Erythroblast (primary cell): ENCODE data around the gene MLLT10.

ENCODE experiments used
- DNase-seq, 2 experiments: peaks; one replicate each; lab custom pipeline; 2025; lab: John Stamatoyannopoulos, UW
- GATA1 ChIP-seq: IDR thresholded peaks from 2 replicates; pipeline ENCODE4 v1.6.1; 2011; ENCODE audit warnings: low read depth, mild to moderate bottlenecking, control low read depth, low read length, moderate library complexity
- POLR2A ChIP-seq: IDR thresholded peaks from 2 replicates; pipeline ENCODE4 v1.6.1; 2011; ENCODE audit warnings: mild to moderate bottlenecking, low read length

Gene MLLT10

GRCh38 chr10:21497177-21497807 lies 36.7 kb upstream of the MLLT10 start:
- TF ChIP-seq POLR2A = no peak
- no peak for TF ChIP-seq GATA1
- DNase-seq = peak; percentile 43 to 63

GRCh38 chr10:21498377-21498776 lies 35.7 kb upstream of the MLLT10 start:
- no peak for DNase-seq
- TF ChIP-seq POLR2A (no peak), GATA1 (no peak)

- no peak for DNase-seq
- TF ChIP-seq GATA1 = no peak
- TF ChIP-seq POLR2A = no peak
Measured at GRCh38 chr10:21498986-21499385, 35.0 kb upstream of the MLLT10 start.

DNA sequence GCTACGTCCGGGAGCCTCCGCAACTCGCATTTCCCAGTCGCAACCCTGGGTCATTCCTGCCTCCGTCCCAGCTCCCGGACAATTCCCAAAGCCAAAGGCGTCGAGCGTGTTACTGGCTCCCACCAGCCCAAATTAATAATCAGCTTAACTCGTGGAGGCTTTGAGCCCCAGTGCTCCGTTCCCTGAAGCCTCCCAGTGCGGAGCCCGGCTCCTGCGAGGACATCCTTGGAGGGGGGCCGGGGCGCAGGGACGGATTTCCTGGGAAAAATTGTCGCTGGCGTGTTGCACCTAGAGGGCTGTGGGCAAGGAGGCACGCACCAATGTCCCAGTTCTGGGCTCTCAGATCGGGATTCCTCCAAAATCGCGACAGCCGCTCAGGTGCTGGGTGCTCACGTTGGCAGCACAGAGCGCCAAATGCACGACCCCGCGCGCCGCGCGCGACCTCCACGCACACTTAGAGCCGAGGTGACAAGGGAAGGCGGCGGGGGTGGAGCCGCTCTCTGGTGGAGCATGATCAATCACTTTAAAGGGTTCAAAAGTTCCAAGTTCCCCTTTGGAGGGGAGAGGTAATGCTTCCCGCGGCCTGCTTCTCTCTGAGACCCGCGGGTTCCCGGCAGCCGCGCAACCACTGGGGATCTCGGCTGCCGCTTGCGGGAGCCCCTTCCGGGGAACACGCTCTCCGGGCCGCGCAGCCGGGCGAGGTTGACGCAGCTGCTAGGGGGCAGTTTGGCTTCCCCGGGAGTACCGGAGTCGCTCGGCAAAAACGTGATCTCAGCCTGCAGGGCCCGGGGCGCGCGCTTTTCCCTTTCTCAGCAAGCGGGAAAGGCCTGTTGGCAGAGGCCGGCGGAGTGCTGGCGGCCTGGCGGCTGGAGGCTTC lies 34.1 kb upstream of the MLLT10 start:
- TF ChIP-seq GATA1 (no peak), POLR2A (no peak)
- DNase-seq = peak; percentile 32

DNA sequence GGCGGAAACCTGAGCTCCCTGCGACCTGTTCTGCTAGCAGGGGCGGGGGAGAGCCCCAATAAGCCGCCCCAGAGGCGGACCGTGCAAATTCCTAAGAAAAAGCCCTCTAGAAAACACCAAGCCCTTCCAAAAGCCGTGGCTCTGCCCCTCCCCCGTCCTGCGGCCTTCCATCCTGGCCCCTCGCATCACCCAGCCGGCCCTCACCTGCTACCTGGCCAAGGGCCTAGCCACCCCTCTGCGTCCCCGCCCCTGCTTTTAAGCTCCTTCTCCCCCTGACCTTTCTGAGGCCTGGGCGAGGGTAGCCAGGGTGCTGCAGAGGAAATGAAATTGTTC lies 33.5 kb upstream of the MLLT10 start:
- TF ChIP-seq GATA1 = no peak
- TF ChIP-seq POLR2A = no peak
- DNase-seq = no peak

- TF ChIP-seq GATA1 (no peak), POLR2A (no peak)
- DNase-seq = no peak
Measured at GRCh38 chr10:21501091-21501490, 32.9 kb upstream of the MLLT10 start.

DNA sequence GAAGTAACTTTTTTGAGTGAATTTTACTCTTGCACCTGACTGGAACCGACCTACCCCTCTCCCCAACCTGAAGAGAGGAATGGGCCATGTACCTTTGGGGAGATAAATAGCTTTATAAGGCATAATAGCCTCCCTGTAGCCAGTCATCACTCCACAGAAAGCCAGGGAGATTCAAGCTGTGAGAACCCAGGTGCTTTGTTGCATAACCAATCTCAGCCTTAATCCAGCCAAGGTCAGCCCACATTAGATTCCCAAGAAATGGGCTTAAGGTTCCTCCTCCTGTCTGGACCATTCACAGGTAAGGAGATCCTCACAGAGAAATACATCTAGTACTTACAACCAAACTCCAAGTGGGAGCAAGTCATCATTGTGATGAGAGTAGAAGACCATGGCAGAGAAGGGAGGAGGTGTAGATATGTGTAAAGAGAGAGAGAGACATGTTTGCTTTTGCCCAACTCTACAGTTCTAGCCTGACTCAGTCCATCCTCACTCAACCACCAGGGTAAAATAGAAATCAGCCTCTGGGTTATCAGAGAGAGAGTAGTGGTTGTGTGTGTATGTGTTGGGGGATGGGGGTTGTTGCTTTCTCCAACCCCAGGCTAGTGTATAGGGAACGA lies 32.2 kb upstream of the MLLT10 start:
- DNase-seq = no peak
- no peak for TF ChIP-seq GATA1
- TF ChIP-seq POLR2A = no peak

DNA sequence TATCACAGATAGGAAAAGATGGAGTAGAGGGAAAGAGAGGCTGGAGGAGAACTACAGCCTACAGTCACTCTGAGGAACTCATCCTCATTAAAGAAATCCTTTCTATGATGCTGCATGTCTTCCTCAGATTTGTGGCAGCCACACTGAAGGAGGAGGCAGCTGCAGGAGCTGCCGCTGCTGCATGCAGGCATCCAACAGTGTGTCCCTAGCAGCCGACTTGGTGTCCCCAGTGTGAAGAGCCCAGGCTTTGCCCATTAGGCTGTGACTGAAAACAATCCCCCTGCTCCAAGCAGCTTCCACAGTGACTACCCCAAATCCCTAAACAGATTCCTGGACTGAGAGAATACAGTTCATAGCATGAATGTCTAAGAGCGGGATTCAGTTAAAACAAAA lies 31.7 kb upstream of the MLLT10 start:
- no peak for TF ChIP-seq POLR2A
- TF ChIP-seq GATA1 = no peak
- DNase-seq = no peak

- no peak for TF ChIP-seq GATA1
- TF ChIP-seq POLR2A = no peak
- DNase-seq = no peak
Measured at GRCh38 chr10:21503542-21503941, 30.5 kb upstream of the MLLT10 start.

GRCh38 chr10:21505711-21506278 lies 28.2 kb upstream of the MLLT10 start:
- no peak for TF ChIP-seq GATA1
- TF ChIP-seq POLR2A = no peak
- DNase-seq = no peak

DNA sequence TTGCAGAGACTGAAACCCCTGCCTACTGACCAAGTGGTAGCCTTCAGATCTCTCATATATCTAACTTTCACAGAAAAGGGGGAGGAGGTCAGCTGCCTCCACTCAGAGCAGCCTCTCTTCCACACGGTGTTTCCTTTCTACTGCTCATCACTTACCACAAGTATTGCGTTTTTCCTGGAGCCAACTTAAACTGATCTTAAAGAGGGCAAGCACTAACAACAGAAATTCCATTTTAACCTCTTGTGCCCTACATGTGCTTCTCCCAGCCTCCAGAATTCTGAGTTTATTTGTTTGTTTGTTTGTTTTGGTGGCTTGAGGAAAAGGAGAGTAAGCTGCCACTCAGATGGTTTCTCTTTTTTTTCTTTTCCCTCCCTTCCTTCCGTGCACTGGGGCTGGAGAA lies 27.7 kb upstream of the MLLT10 start:
- TF ChIP-seq POLR2A (no peak), GATA1 (no peak)

GRCh38 chr10:21507150-21507549 lies 26.9 kb upstream of the MLLT10 start:
- no peak for TF ChIP-seq GATA1
- TF ChIP-seq POLR2A = no peak
- no peak for DNase-seq

More for the DNA sequence above, 27.7 kb upstream of the MLLT10 start:
- DNase-seq = no peak

- no peak for DNase-seq
- TF ChIP-seq POLR2A (no peak), GATA1 (no peak)
Measured at GRCh38 chr10:21508706-21509331, 25.2 kb upstream of the MLLT10 start.
